GM12878 (cell line): ENCODE data around the gene MCM5. TPM values are rescaled to one million over a fixed set of nuclear protein-coding genes. Genes with fewer than 3 reads are reported as not detected.

Source experiments
- ATF2 ChIP-seq: IDR thresholded peaks from 2 replicates; pipeline ENCODE4 v1.6.1; 2012; ENCODE audit warnings: low read length, inconsistent platforms
- BACH1 ChIP-seq: fragments of 450-650 bp; IDR thresholded peaks from 2 replicates; pipeline ENCODE4 v1.6.1; 2017; ENCODE audit warnings: mild to moderate bottlenecking, borderline replicate concordance
- BCLAF1 ChIP-seq: fragments of 450-650 bp; IDR thresholded peaks from 2 replicates; pipeline ENCODE4 v1.6.1; 2017; ENCODE audit warnings: antibody characterized with exemption, mild to moderate bottlenecking, moderate library complexity
- BHLHE40 ChIP-seq, 2 experiments: fragments of 450-650 bp in 1 of 2; IDR thresholded peaks; 2 replicates each; pipeline ENCODE4 v1.6.1; 2011 to 2017; ENCODE audit warnings: low read depth in 2 of 2, borderline replicate concordance in 1 of 2, improper control_type of control experiment in 1 of 2, low read length in 1 of 2, mild to moderate bottlenecking in 1 of 2
- CBFB ChIP-seq: IDR thresholded peaks from 2 replicates; pipeline ENCODE4 v1.6.1; 2016; ENCODE audit warnings: antibody characterized with exemption, low read depth
- CEBPB ChIP-seq, 2 experiments: fragments of 150-350 bp in 1 of 2; IDR thresholded peaks; 2 replicates each; pipeline ENCODE4 v1.6.1; 2012 to 2014; ENCODE audit warnings: low read depth in 2 of 2, low read length in 2 of 2, borderline replicate concordance in 1 of 2, inconsistent platforms in 1 of 2
- CHD2 ChIP-seq: IDR thresholded peaks from 2 replicates; pipeline ENCODE4 v1.6.1; 2011; ENCODE audit warnings: low read depth, low read length, improper control_type of control experiment, borderline replicate concordance
- CHD4 ChIP-seq: fragments of 200-600 bp; sonication (generic); IDR thresholded peaks from 2 replicates; pipeline ENCODE4 v1.6.1; 2016; ENCODE audit warnings: mild to moderate bottlenecking
- CREB1 ChIP-seq: IDR thresholded peaks from 2 replicates; pipeline ENCODE4 v1.6.1; 2012; ENCODE audit warnings: low read depth, mild to moderate bottlenecking, inconsistent platforms
- EED ChIP-seq: sonication (generic); IDR thresholded peaks from 2 replicates; pipeline ENCODE4 v1.6.1; 2016; ENCODE audit warnings: antibody characterized with exemption, low read depth
- FOXK2 ChIP-seq: fragments of 450-650 bp; IDR thresholded peaks from 2 replicates; pipeline ENCODE4 v1.6.1; 2017; ENCODE audit warnings: mild to moderate bottlenecking, moderate library complexity
- HDAC6 ChIP-seq: fragments of 200-600 bp; sonication (generic); IDR thresholded peaks from one replicate; pipeline ENCODE4 v1.8.0; 2017; ENCODE audit warnings: antibody characterized with exemption; ENCODE audit not compliant: unreplicated experiment
- IKZF1 ChIP-seq: fragments of 450-650 bp; conservative IDR thresholded peaks from 2 replicates; pipeline ENCODE4 v1.6.1; 2017; ENCODE audit warnings: antibody characterized with exemption, mild to moderate bottlenecking
- IKZF2 ChIP-seq, 2 experiments: fragments of 450-650 bp; IDR thresholded peaks; 2 replicates each; pipeline ENCODE4 v1.6.1; 2017; ENCODE audit warnings: mild to moderate bottlenecking in 2 of 2, moderate library complexity in 2 of 2
- KLF5 ChIP-seq: fragments of 450-650 bp; IDR thresholded peaks from 2 replicates; pipeline ENCODE4 v1.6.1; 2014; ENCODE audit warnings: mild to moderate bottlenecking; ENCODE audit not compliant: partially characterized antibody
- NBN ChIP-seq: fragments of 450-650 bp; IDR thresholded peaks from 2 replicates; pipeline ENCODE4 v1.6.1; 2016
- NFXL1 ChIP-seq: fragments of 450-650 bp; IDR thresholded peaks from 2 replicates; pipeline ENCODE4 v1.6.1; 2017; ENCODE audit warnings: antibody characterized with exemption, mild to moderate bottlenecking, borderline replicate concordance
- POLR2A ChIP-seq: IDR thresholded peaks from 2 replicates; pipeline ENCODE4 v1.6.1; 2011; ENCODE audit warnings: low read depth, mild to moderate bottlenecking, low read length
- POLR2AphosphoS5 ChIP-seq: IDR thresholded peaks from 2 replicates; pipeline ENCODE4 v1.6.1; 2011; ENCODE audit warnings: mild to moderate bottlenecking, low read length, inconsistent platforms
- RFX5 ChIP-seq: IDR thresholded peaks from 2 replicates; pipeline ENCODE4 v1.6.1; 2011; ENCODE audit warnings: low read depth, low read length, improper control_type of control experiment
- SREBF1 ChIP-seq: IDR thresholded peaks from 2 replicates; pipeline ENCODE4 v1.6.1; 2012; ENCODE audit warnings: mild to moderate bottlenecking, low read length
- SREBF2 ChIP-seq: IDR thresholded peaks from 2 replicates; pipeline ENCODE4 v1.6.1; 2012; ENCODE audit warnings: mild to moderate bottlenecking, low read length
- TBL1XR1 ChIP-seq: IDR thresholded peaks from 2 replicates; pipeline ENCODE4 v1.6.1; 2012; ENCODE audit warnings: low read depth, low read length, improper control_type of control experiment
- ZNF217 ChIP-seq: fragments of 450-650 bp; IDR thresholded peaks from 2 replicates; pipeline ENCODE4 v1.6.1; 2017; ENCODE audit warnings: antibody characterized with exemption, mild to moderate bottlenecking
- polyA plus RNA-seq, 11 experiments: library from polyadenylated mRNA; depleted of rRNA in 4 of 11; unstranded in 6 of 11; stranded (reverse) in 5 of 11; fragments of >200 nt; fragmentation: Nextera tagmentation in 4 of 11; fragmentation: Illumina TruSeq in 1 of 11; extraction: Ambion mirVana in 4 of 11; extraction: Trizol in 1 of 11; gene quantifications; 1 replicate in 1 of 11; 2 replicates in 10 of 11; pipeline versions ENCODE4 v1.2.1 to v1.2.3, GENCODE V29; 2011 to 2016; ENCODE audit warnings: inconsistent platforms in 2 of 11, missing spikeins in 2 of 11, low read depth in 1 of 11
- total RNA-seq, 4 experiments: library from RNA; depleted of rRNA in 3 of 4; stranded (reverse); fragments of >200 nt in 3 of 4; fragmentation: Illumina TruSeq in 1 of 4; extraction: Trizol in 1 of 4; gene quantifications; 2 replicates each; pipeline versions ENCODE4 v1.2.1 to v1.2.3, GENCODE V29; 2013 to 2021

MCM5 gene
- total and polyA plus RNA-seq, 10 of the 15 experiments (the other 5 are each of a cell fraction or from before 2014, with no cell fraction given): 14.1 to 360 (median 164) TPM

GRCh38 chr22:35409783-35410662 is 10.1 kb downstream of the MCM5 start (continued):
- peak; percentile 83 for TF ChIP-seq EED
- peak; percentile 92 for TF ChIP-seq IKZF1
- TF ChIP-seq CHD4: no peak
- peak; percentile 78 for TF ChIP-seq POLR2AphosphoS5
- peak; percentile 88 to 90 for TF ChIP-seq IKZF2 (IDR thresholded peaks at IDR 0.05)
- peak; percentile 92 for TF ChIP-seq NBN
- TF ChIP-seq RFX5: peak; percentile 57; the same call in 1 of the 2 replicates
- no peak for TF ChIP-seq SREBF1
- peak; percentile 93 for TF ChIP-seq CREB1
- 0 out of 2 replicates have a peak, but pooled peaks have one; percentile 60 for TF ChIP-seq ATF2
- peak; percentile 77 to 90 for TF ChIP-seq BHLHE40 (IDR thresholded peaks at IDR 0.05; ENCODE audit: borderline replicate concordance in 1 of 2, low read depth in 2 of 2, low read length in 1 of 2)
- no peak for TF ChIP-seq BCLAF1
- no peak for TF ChIP-seq CEBPB (IDR thresholded peaks at IDR 0.05; ENCODE audit: borderline replicate concordance in 1 of 2, low read depth in 2 of 2, low read length in 2 of 2)
- peak; percentile 64; the same call in 1 of the 2 replicates for TF ChIP-seq TBL1XR1
- TF ChIP-seq CBFB: 0 out of 2 replicates have a peak, but pooled peaks have one; percentile 25
- TF ChIP-seq ZNF217: 0 out of 2 replicates have a peak, but pooled peaks have one; percentile 66
- TF ChIP-seq SREBF2: no peak
- TF ChIP-seq NFXL1: peak; percentile 80; the same call in 1 of the 2 replicates
- TF ChIP-seq CHD2: peak; percentile 81
- peak; percentile 64 for TF ChIP-seq KLF5
- TF ChIP-seq POLR2A: peak; percentile 65
- no peak for TF ChIP-seq HDAC6
- TF ChIP-seq BACH1: peak; percentile 64
- TF ChIP-seq FOXK2: peak; percentile 63
